Measurements from ENCODE around the gene LZTR1. TPM values are rescaled to one million over a fixed set of nuclear protein-coding genes. Genes with fewer than 3 reads are reported as not detected.
A peak's percentile ranks its signal among the peaks of the same experiment; 100 is the strongest.
"Not testable (repeated sequence)": the region's sequence is repeated elsewhere in the genome, so short reads cannot be mapped to it uniquely, and the experiment has no call there.

LZTR1 gene
- total RNA-seq, 1 donor from 2014 or later: 38.4 TPM

GRCh38 chr22:21032868-21033688 is 51.0 kb downstream of the LZTR1 start:
- DNase-seq (ENCODE audit: low read depth in 2 of 2): no peak

GRCh38 chr22:21033895-21034294 is 51.8 kb downstream of the LZTR1 start:
- no peak for DNase-seq (ENCODE audit: low read depth in 2 of 2)

GRCh38 chr22:21034989-21035388 is 52.9 kb downstream of the LZTR1 start:
- DNase-seq (ENCODE audit: low read depth in 2 of 2): no peak

GRCh38 chr22:21038405-21038804 is 56.3 kb downstream of the LZTR1 start:
- no peak for DNase-seq (ENCODE audit: low read depth in 2 of 2)

- DNase-seq (ENCODE audit: low read depth in 2 of 2): not testable (repeated sequence)
Measured at GRCh38 chr22:21039158-21039557, 57.1 kb downstream of the LZTR1 start.

- DNase-seq (ENCODE audit: low read depth in 2 of 2): no peak
Measured at GRCh38 chr22:21041937-21042336, 59.8 kb downstream of the LZTR1 start.

GRCh38 chr22:21042978-21043859 is 61.1 kb downstream of the LZTR1 start:
- no peak for DNase-seq (ENCODE audit: low read depth in 2 of 2)

DNA sequence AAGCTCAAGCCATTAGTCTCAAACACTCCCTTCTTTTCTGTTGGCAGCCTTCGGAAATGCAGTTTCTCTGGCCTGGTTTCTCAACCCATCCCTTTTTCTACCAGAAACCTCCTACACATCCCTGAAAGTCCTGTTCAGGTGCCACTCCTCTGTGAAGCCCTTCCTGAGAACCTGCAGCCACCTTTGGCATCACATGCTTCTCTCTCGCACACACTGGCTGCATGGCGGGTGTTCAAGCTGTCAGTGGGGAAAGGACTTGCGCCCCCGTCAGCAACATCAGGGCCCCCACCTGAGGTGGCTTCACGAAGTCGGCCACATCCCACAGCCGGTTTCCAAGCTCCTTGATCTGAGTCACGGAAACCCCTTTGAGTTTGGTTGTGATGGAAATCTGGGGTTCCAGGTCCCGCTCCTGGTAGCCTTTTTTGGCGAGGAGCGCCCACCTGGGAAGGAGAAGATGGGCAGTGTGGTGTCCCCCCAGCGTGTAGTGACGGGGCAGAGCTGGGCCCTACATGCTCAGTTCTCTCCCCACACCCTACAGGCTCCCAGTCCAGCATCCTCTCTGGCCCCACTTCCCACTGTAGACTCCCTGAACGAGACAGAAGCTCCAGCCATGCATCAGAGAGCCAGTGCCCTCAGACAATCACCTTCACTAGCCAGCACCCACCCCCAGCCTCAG is 61.9 kb downstream of the LZTR1 start:
- DNase-seq (ENCODE audit: low read depth in 2 of 2): no peak

DNA sequence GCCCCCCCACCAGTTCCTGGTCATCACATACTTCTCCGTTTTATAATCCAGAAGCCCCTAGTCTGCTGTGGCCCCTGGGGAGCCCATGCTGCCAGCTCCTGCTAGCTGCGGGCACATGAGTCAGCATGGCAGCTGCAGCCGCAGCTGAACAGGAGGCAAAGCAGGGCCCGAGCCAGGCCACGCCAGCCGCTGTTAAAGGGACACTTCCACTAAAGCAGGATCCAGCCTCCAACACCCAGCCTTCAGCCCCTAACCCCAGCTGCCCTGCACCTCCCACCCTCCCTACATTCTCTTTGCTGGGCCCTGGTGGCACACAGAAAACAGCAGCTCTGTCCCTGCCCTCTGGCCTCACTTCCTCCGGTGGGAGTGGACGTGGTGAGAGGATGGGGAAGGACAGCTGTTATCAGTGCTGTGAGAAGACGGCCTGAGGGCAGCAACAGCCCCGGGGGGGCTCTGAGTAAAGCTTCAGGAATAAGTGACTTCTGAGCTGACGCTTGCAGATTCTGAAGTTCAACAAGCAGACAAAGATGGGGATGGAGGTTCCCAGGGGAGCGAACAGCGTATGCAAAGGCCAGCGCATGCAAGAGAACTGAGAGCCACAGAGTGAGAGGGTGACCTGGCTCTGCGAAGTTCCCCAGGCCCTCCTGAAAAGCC is 63.0 kb downstream of the LZTR1 start:
- DNase-seq (ENCODE audit: low read depth in 2 of 2): peak in 1 of 2 donors; percentile 13

GRCh38 chr22:21045585-21046294 is 63.6 kb downstream of the LZTR1 start, which contains the start of gene LRRC74B:
LRRC74B (plus strand) TSS chr22:21045946; CDS start chr22:21045987, 41 bp downstream.
- peak; percentile 72 to 88 for DNase-seq (ENCODE audit: low read depth in 2 of 2)

GRCh38 chr22:21047035-21047661 is 65.1 kb downstream of the LZTR1 start:
- DNase-seq (ENCODE audit: low read depth in 2 of 2): no peak

DNA sequence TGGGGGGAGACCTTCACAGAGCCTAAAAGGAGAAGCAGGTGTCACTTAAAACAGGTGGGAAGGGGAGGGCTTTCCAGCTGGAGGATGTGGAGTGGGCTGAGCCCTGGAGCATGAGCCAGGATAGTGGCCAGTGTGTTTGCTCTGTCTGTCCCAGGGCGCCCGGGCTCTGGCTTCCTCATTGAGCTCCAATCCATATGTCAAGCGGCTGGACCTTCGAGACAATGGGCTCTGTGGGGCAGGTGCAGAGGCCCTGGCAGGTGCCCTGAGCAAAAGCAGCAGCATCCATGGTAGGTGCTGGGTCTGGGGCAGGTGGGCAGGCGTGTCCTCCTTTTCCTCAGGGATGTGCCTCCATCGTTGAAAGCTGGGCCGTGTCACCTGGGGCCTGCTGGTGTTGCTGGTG is 65.6 kb downstream of the LZTR1 start:
- no peak for DNase-seq (ENCODE audit: low read depth in 2 of 2)

DNA sequence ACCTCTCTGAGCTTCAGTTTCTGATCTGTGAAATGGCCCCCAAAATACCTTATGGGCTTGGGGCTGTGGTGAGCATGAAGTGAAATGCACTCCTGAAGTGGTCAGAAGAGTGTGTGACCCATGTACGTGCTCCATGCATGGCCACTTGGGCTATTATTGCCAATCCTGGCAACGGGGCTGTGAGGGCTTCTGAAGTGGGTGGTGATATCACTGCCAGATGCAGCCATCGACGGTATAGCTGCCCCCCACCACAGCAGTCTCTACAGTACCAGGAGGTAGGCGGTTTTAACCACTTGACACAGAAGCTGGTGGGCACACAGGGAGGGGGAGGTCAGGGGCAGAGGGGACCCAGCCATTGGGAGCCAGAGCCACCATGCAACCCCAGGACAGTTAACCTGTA is 66.4 kb downstream of the LZTR1 start:
- not testable (repeated sequence) for DNase-seq (ENCODE audit: low read depth in 2 of 2)

Other genes starting within 250 kb of the LZTR1 start
- gene SERPIND1, start 208.2 kb upstream of the LZTR1 start, total RNA-seq: under 0.01 TPM in 1 of 2 replicates, not detected in the other
- 19.8 and 29.0 TPM in 2 replicates for gene PI4KA, start 123.5 kb upstream of the LZTR1 start, total RNA-seq
- 6.9 and 8.2 TPM in 2 replicates for gene SNAP29, start 123.3 kb upstream of the LZTR1 start, total RNA-seq
- gene CRKL, start 64.9 kb upstream of the LZTR1 start, total RNA-seq: 33.5 and 40.6 TPM in 2 replicates
- under 0.01 and 0.13 TPM in 2 replicates for gene AIFM3, start 15.0 kb upstream of the LZTR1 start, total RNA-seq
- 11.0 and 14.8 TPM in 2 replicates for gene THAP7, start 19.8 kb downstream of the LZTR1 start, total RNA-seq
- under 0.01 TPM in 1 of 2 replicates, not detected in the other for gene P2RX6, start 32.9 kb downstream of the LZTR1 start, total RNA-seq
- not detected in 2 replicates for gene SLC7A4, start 50.3 kb downstream of the LZTR1 start, total RNA-seq
- not detected in 2 replicates for gene LRRC74B, start 63.6 kb downstream of the LZTR1 start, total RNA-seq